ENCODE data around the gene PLD1. TPM values are rescaled to one million over a fixed set of nuclear protein-coding genes. Genes with fewer than 3 reads are reported as not detected.

Gene PLD1
- total RNA-seq, 1 donor from 2014 or later, result 13.9 TPM

GRCh38 chr3:171704002-171704401 is 106.3 kb downstream of the PLD1 start:
- Mint-ChIP-seq H3K4me3 (ENCODE audit: unreplicated experiment) (no peak overlapping the region), H3K36me3 (ENCODE audit: unreplicated experiment) (peaks cover 40% of the 10 kb centered on the region), H3K4me1 (ENCODE audit: unreplicated experiment) (peaks cover 6% of the 10 kb centered on the region), H3K27ac (ENCODE audit: unreplicated experiment) (no peak overlapping the region), H3K27me3 (ENCODE audit: unreplicated experiment) (no peaks in the 10 kb centered on the region), H3K9me3 (ENCODE audit: unreplicated experiment) (peaks cover 17% of the 10 kb centered on the region)
- TF ChIP-seq, protein P1, sequence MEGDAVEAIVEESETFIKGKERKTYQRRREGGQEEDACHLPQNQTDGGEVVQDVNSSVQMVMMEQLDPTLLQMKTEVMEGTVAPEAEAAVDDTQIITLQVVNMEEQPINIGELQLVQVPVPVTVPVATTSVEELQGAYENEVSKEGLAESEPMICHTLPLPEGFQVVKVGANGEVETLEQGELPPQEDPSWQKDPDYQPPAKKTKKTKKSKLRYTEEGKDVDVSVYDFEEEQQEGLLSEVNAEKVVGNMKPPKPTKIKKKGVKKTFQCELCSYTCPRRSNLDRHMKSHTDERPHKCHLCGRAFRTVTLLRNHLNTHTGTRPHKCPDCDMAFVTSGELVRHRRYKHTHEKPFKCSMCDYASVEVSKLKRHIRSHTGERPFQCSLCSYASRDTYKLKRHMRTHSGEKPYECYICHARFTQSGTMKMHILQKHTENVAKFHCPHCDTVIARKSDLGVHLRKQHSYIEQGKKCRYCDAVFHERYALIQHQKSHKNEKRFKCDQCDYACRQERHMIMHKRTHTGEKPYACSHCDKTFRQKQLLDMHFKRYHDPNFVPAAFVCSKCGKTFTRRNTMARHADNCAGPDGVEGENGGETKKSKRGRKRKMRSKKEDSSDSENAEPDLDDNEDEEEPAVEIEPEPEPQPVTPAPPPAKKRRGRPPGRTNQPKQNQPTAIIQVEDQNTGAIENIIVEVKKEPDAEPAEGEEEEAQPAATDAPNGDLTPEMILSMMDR (IDR thresholded peaks at IDR 0.05), result peak; percentile 55
- no peak for DNase-seq (ENCODE audit: extremely low spot score, unreplicated experiment)

- DNase-seq (ENCODE audit: extremely low spot score, unreplicated experiment), result no peak
- Mint-ChIP-seq H3K27me3 (ENCODE audit: unreplicated experiment) (no peaks in the 10 kb centered on the region), H3K4me1 (ENCODE audit: unreplicated experiment) (peaks cover 6% of the 10 kb centered on the region), H3K4me3 (ENCODE audit: unreplicated experiment) (no peak overlapping the region), H3K27ac (ENCODE audit: unreplicated experiment) (no peak overlapping the region), H3K9me3 (ENCODE audit: unreplicated experiment) (peaks cover 17% of the 10 kb centered on the region), H3K36me3 (ENCODE audit: unreplicated experiment) (peaks cover 36% of the 10 kb centered on the region)
- TF ChIP-seq, protein P1 (IDR thresholded peaks at IDR 0.05), result no peak
These were observed 107.1 kb downstream of the PLD1 start for GRCh38 chr3:171703144-171703543.

DNA sequence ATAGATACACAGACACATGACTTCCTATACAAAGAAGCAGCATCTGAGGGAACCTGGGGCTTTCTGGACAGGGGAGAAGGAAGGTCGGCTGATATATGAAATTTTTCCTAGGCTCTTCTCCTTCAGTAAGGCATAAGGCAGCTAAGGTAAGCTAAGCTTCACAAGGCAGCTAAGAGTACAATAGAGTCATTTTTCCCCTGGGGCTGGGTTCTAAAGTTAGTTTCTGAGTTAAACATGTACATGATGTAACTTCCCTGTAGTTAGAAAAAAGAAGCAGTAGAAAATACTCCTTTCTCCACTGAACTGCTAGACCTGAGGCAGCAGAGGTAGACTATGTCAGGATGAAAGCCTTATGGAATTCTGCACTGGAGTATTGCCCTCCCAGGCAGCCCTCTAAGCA is 109.6 kb downstream of the PLD1 start:
- H3K4me1 Mint-ChIP-seq (ENCODE audit: unreplicated experiment), result peaks cover 6% of the 10 kb centered on the region
- H3K27ac Mint-ChIP-seq (ENCODE audit: unreplicated experiment), result no peak overlapping the region
- DNase-seq (ENCODE audit: extremely low spot score, unreplicated experiment), result no peak

DNA sequence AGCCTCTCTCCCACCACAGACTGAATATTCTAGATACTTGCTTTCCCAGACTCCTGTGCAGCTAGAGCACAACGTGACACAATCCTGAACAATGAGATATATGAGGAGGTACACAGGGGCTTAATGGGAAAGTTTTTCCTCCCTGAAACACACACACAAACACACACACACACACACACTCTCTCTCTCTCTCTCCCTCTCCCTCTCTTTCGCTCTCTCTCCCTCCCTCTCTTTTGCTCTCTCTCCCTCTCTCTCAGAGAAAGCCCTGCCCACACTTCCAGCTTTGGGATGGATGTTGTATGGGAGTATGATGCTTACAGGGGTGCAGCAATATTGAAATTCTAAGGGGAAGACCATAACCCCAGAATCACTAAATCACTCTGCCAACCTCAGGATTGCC is 110.1 kb downstream of the PLD1 start:
- Mint-ChIP-seq H3K9me3 (ENCODE audit: unreplicated experiment) (peaks cover 7% of the 10 kb centered on the region), H3K4me1 (ENCODE audit: unreplicated experiment) (peaks cover 9% of the 10 kb centered on the region), H3K27me3 (ENCODE audit: unreplicated experiment) (no peaks in the 10 kb centered on the region), H3K4me3 (ENCODE audit: unreplicated experiment) (no peak overlapping the region), H3K36me3 (ENCODE audit: unreplicated experiment) (peaks cover 30% of the 10 kb centered on the region), H3K27ac (ENCODE audit: unreplicated experiment) (no peak overlapping the region)
- DNase-seq (ENCODE audit: extremely low spot score, unreplicated experiment), result no peak
- TF ChIP-seq, protein P1 (IDR thresholded peaks at IDR 0.05), result no peak

More for the DNA sequence above, 109.6 kb downstream of the PLD1 start:
- Mint-ChIP-seq H3K4me3 (ENCODE audit: unreplicated experiment) (no peak overlapping the region), H3K27me3 (ENCODE audit: unreplicated experiment) (no peaks in the 10 kb centered on the region), H3K36me3 (ENCODE audit: unreplicated experiment) (peaks cover 31% of the 10 kb centered on the region), H3K9me3 (ENCODE audit: unreplicated experiment) (peaks cover 7% of the 10 kb centered on the region)
- TF ChIP-seq, protein P1 (IDR thresholded peaks at IDR 0.05), result no peak

DNA sequence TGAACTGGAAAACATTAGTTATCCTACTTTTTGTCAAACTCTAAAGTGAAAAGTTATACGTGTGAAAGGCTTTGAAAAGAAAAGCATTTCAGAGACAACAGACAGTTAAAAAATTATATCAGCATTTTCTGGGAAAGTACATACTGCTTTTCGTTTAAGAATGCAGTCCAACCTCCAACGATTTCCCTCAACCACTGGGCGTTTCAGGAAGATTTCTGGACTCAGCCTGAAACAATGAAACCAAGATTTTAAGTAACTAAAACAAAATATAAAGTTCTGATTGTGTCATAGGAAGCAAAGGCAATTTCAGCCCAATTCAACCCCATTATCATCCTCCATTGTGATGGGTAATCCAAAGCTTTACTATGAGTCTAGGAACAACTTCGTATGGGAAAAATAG is 110.7 kb downstream of the PLD1 start:
- DNase-seq (ENCODE audit: extremely low spot score, unreplicated experiment), result no peak
- Mint-ChIP-seq H3K27ac (ENCODE audit: unreplicated experiment) (no peak overlapping the region), H3K27me3 (ENCODE audit: unreplicated experiment) (no peaks in the 10 kb centered on the region), H3K4me3 (ENCODE audit: unreplicated experiment) (no peak overlapping the region), H3K9me3 (ENCODE audit: unreplicated experiment) (peaks cover 7% of the 10 kb centered on the region), H3K36me3 (ENCODE audit: unreplicated experiment) (peaks cover 27% of the 10 kb centered on the region), H3K4me1 (ENCODE audit: unreplicated experiment) (peaks cover 11% of the 10 kb centered on the region)
- TF ChIP-seq, protein P1 (IDR thresholded peaks at IDR 0.05), result no peak
